GM23338 (cell line): ENCODE data around the gene ARFIP1. TPM values are rescaled to one million over a fixed set of nuclear protein-coding genes. Genes with fewer than 3 reads are reported as not detected.

ENCODE experiments used
- ATAC-seq: fragments of 200-7000 bp; cut with Tn5 transposase; 3 replicates; pipeline ENCODE4 v1.9.1; 2020
- DNase-seq: peaks from one replicate; pipeline ENCODE4 v3.0.0-alpha.2; 2015; ENCODE audit warnings: low spot score
- H2AFZ ChIP-seq: fragments of 200-600 bp; sonication (generic); 2 replicates; pipeline ENCODE4 v1.8.0; 2016; ENCODE audit warnings: antibody characterized with exemption, mild to moderate bottlenecking, moderate library complexity
- H3F3A ChIP-seq: fragments of 200-600 bp; sonication (generic); replicated peaks from 2 replicates; pipeline ENCODE4 v1.8.0; 2017; ENCODE audit warnings: antibody characterized with exemption, mixed run types, low read depth
- H3K27ac ChIP-seq: fragments of 200-600 bp; sonication (generic); 2 replicates; pipeline ENCODE4 v1.6.1; 2016; ENCODE audit warnings: low read depth
- H3K27me3 ChIP-seq: fragments of 200-600 bp; sonication (generic); 2 replicates; pipeline ENCODE4 v1.8.0; 2016; ENCODE audit warnings: mild to moderate bottlenecking, mixed run types, moderate library complexity; ENCODE audit not compliant: insufficient read depth
- H3K36me3 ChIP-seq: fragments of 200-600 bp; sonication (generic); 2 replicates; pipeline ENCODE4 v1.8.0; 2016; ENCODE audit warnings: mild to moderate bottlenecking; ENCODE audit not compliant: insufficient read depth
- H3K4me1 ChIP-seq: fragments of 200-600 bp; sonication (generic); 2 replicates; pipeline ENCODE4 v1.8.0; 2016; ENCODE audit warnings: mild to moderate bottlenecking, moderate library complexity; ENCODE audit not compliant: insufficient read depth
- H3K4me2 ChIP-seq: fragments of 200-600 bp; sonication (generic); 2 replicates; pipeline ENCODE4 v1.7.1; 2017; ENCODE audit warnings: mixed run types
- H3K4me3 ChIP-seq: fragments of 200-600 bp; sonication (generic); 2 replicates; pipeline ENCODE4 v1.6.1; 2016; ENCODE audit warnings: mixed run types
- H3K79me2 ChIP-seq: fragments of 200-600 bp; sonication (generic); replicated peaks from 2 replicates; pipeline ENCODE4 v1.8.0; 2017; ENCODE audit warnings: mild to moderate bottlenecking; ENCODE audit not compliant: insufficient read depth
- H3K9me2 ChIP-seq: fragments of 200-600 bp; sonication (generic); 2 replicates; pipeline ENCODE4 v1.8.0; 2017; ENCODE audit not compliant: insufficient read depth
- H4K20me1 ChIP-seq: fragments of 200-600 bp; sonication (generic); replicated peaks from 2 replicates; pipeline ENCODE4 v1.8.0; 2017; ENCODE audit warnings: mild to moderate bottlenecking; ENCODE audit not compliant: insufficient read depth
- H3K27ac Mint-ChIP-seq: 2 replicates; pipeline ENCODE4 v1.8.0; 2020; ENCODE audit warnings: inconsistent platforms, mild to moderate bottlenecking, moderate library complexity, mixed read lengths
- H3K27me3 Mint-ChIP-seq: 3 replicates; pipeline ENCODE4 v1.8.0; 2022; ENCODE audit warnings: low read depth, mild to moderate bottlenecking, moderate library complexity, mixed read lengths, inconsistent platforms; ENCODE audit not compliant: insufficient read depth, poor library complexity
- H3K36me3 Mint-ChIP-seq: 3 replicates; pipeline ENCODE4 v1.8.0; 2021; ENCODE audit warnings: low read depth, mild to moderate bottlenecking, inconsistent platforms, moderate library complexity, mixed read lengths
- H3K4me1 Mint-ChIP-seq: 3 replicates; pipeline ENCODE4 v1.8.0; 2020; ENCODE audit warnings: mild to moderate bottlenecking, inconsistent platforms, mixed read lengths
- H3K4me3 Mint-ChIP-seq: 3 replicates; pipeline ENCODE4 v1.8.0; 2021; ENCODE audit warnings: moderate library complexity, mild to moderate bottlenecking, inconsistent platforms, mixed read lengths
- H3K9me3 Mint-ChIP-seq: 3 replicates; pipeline ENCODE4 v1.8.0; 2020; ENCODE audit warnings: moderate library complexity, mild to moderate bottlenecking, inconsistent platforms, mixed read lengths
- CREB1 ChIP-seq: fragments of 250-450 bp; sonication (Bioruptor Pico); IDR thresholded peaks from 2 replicates; pipeline ENCODE4 v1.5.0; 2020; ENCODE audit warnings: low read depth, mild to moderate bottlenecking, moderate library complexity
- ETS1 ChIP-seq: IDR thresholded peaks from 2 replicates; pipeline ENCODE4 v1.6.1; 2016; ENCODE audit warnings: antibody characterized with exemption
- EZH2 ChIP-seq: fragments of 200-600 bp; sonication (generic); IDR thresholded peaks from one replicate; pipeline ENCODE4 v1.8.0; 2017; ENCODE audit warnings: antibody characterized with exemption, mild to moderate bottlenecking, low read depth; ENCODE audit not compliant: unreplicated experiment
- EZH2phosphoT487 ChIP-seq: fragments of 200-600 bp; sonication (generic); IDR thresholded peaks from one replicate; pipeline ENCODE4 v1.8.1; 2018; ENCODE audit warnings: antibody characterized with exemption; ENCODE audit not compliant: unreplicated experiment
- JUNB ChIP-seq: IDR thresholded peaks from one replicate; pipeline ENCODE4 v1.6.1; 2016; ENCODE audit warnings: antibody characterized with exemption; ENCODE audit not compliant: unreplicated experiment
- NANOG ChIP-seq: IDR thresholded peaks from 2 replicates; pipeline ENCODE4 v1.6.1; 2016; ENCODE audit warnings: antibody characterized with exemption, borderline replicate concordance
- POLR2AphosphoS5 ChIP-seq: IDR thresholded peaks from 2 replicates; pipeline ENCODE4 v1.6.1; 2016; ENCODE audit warnings: antibody characterized with exemption, low read depth
- STAT1 ChIP-seq: IDR thresholded peaks from one replicate; pipeline ENCODE4 v1.6.1; 2016; ENCODE audit warnings: antibody characterized with exemption; ENCODE audit not compliant: unreplicated experiment
- ZNF114 ChIP-seq: fragments of 250-450 bp; sonication (Bioruptor Pico); IDR thresholded peaks from 2 replicates; pipeline ENCODE4 v1.5.0; 2020; ENCODE audit warnings: mild to moderate bottlenecking, moderate library complexity
- ZNF462 ChIP-seq: fragments of 250-450 bp; sonication (Bioruptor Pico); IDR thresholded peaks from 2 replicates; pipeline ENCODE4 v1.5.0; 2020; ENCODE audit warnings: mild to moderate bottlenecking, moderate library complexity
- polyA plus RNA-seq: library from polyadenylated mRNA; unstranded; fragments of >200 nt; fragmentation: Nextera tagmentation; extraction: Ambion mirVana; gene quantifications from 2 replicates; pipeline ENCODE4 v1.2.1, GENCODE V29; 2016
- total RNA-seq: library from RNA; depleted of rRNA; stranded (reverse); fragments of >200 nt; shearing (Covaris generic); gene quantifications from 2 replicates; pipeline ENCODE4 v1.2.3, GENCODE V29; 2014

ARFIP1 gene
- total and polyA plus RNA-seq, 2 experiments from 2014 or later = 46.0 to 49.6 TPM

GRCh38 chr4:152825336-152825735 is 45.6 kb downstream of the ARFIP1 start (continued):
- TF ChIP-seq ZNF462 (CRISPR knock-in tag) (no peak), NANOG (no peak), CREB1 (no peak), ZNF114 (no peak), JUNB (no peak), EZH2 (no peak), EZH2phosphoT487 (no peak), ETS1 (no peak), POLR2AphosphoS5 (no peak)

DNA sequence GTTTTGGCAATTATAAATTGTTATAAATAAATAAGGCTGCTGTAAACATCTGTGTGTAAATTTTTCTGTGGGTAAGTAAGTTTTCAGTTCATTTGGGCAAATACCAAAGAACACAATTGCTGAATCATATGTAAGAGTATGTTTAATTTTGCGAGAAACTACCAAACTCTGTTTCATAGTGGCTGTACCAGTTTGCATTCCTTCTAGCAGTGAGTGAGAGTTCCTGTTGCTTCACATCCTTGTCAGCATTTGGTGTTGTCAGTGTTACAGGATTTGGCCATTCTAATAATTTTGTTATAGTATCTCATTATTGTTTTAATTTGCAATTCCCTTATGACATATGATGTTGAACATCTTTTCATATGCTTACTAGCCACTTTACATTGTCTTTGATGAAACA is 48.4 kb downstream of the ARFIP1 start:
- H3K27me3 ChIP-seq = no peaks in the 10 kb centered on the region
- H3K4me1 ChIP-seq = no peaks in the 10 kb centered on the region
- DNase-seq = no peak
- TF ChIP-seq EZH2 = no peak
- TF ChIP-seq STAT1 = no peak
- TF ChIP-seq EZH2phosphoT487 = no peak
- TF ChIP-seq CREB1 = no peak
- no peak for TF ChIP-seq ZNF462 (CRISPR knock-in tag)
- no peak overlapping the region for H3K4me2 ChIP-seq
- Mint-ChIP-seq H3K4me3 (no peak overlapping the region), H3K27ac (no peak overlapping the region), H3K27me3 (no peaks in the 10 kb centered on the region), H3K9me3 (peaks cover 8% of the 10 kb centered on the region; the same call in 2 of the 3 replicates), H3K36me3 (peaks cover 21% of the 10 kb centered on the region; the same call in 2 of the 3 replicates), H3K4me1 (no peaks in the 10 kb centered on the region)
- 0 out of 2 replicates have a peak, but pooled peaks cover 4% of the 10 kb centered on the region for H4K20me1 ChIP-seq
- H2AFZ ChIP-seq = no peak overlapping the region
- no peak overlapping the region for H3K4me3 ChIP-seq
- H3K27ac ChIP-seq = no peak overlapping the region
- H3F3A ChIP-seq = no peaks in the 10 kb centered on the region
- ATAC-seq = no peak
- H3K36me3 ChIP-seq = peaks cover 10% of the 10 kb centered on the region
- H3K79me2 ChIP-seq = no peaks in the 10 kb centered on the region; the same call in 1 of the 2 replicates
- H3K9me2 ChIP-seq = no peaks in the 10 kb centered on the region
